ENCODE results near the gene HOXD10. TPM values are rescaled to one million over a fixed set of nuclear protein-coding genes. Genes with fewer than 3 reads are reported as not detected.

HOXD10 gene
- total RNA-seq, 2 donors from 2014 or later, result not detected

- DNase-seq (no peak), ATAC-seq (no peak)
- Mint-ChIP-seq H3K27ac (peak overlapping the region; percentile 88), H3K4me3 (peak overlapping the region; percentile 63), H3K27me3 (peaks cover 88% of the 10 kb centered on the region), H3K36me3 (ENCODE audit: low read depth) (peaks cover 6% of the 10 kb centered on the region), H3K4me1 (peaks cover 8% of the 10 kb centered on the region)
- peaks cover 6% of the 10 kb centered on the region for H3K9me3 ChIP-seq (ENCODE audit: control insufficient read depth, low read length, poor library complexity, severe bottlenecking)
Measured at GRCh38 chr2:176087330-176088047, 29.1 kb upstream of the HOXD10 start.

DNA sequence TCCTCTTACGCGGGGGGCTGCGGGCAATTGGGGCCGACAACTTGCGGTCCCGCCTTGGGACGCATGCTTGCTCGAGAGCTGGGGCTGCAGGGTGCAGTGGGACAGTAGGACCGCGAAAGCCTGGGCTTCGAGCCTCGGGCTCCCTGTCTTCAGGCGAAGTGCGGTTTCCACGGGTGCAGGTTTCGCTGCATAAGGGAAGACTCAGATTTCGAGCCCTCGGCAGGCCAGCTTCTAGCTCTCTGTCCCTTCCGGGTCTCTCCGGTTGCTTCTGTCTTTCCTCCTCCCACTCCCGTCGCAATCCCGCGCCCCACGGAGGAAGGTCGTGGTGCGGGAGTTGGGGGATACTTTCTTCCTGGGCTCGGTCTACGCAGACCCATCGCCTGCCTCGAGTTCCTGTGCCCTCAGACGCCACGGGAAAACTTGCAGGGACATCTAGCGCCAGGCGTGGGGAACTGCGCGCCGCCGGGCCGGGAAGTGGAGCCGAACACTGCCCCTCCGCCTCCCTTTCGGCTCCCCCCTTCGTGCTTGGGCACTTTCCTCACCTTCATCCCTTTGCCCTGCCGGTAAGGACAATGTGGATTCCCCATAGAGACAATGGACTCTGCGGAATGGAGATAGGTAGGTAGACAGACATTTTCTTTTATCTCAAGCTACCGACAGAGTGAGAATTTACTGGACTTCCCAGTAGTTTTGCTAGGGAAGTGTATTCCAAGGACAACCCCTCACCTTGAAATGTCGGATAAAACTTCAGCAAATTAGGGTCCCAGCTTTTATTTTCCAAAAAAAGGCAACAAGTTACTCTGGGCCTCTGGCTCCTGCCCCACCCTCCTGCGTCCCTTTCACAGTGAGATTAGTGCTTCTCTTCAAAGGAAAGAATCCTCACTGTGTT lies 28.3 kb upstream of the HOXD10 start:
- ATAC-seq (no peak), DNase-seq (no peak)
- Mint-ChIP-seq H3K27ac (peak overlapping the region; percentile 57), H3K4me1 (peaks cover 8% of the 10 kb centered on the region), H3K27me3 (peaks cover 84% of the 10 kb centered on the region), H3K36me3 (ENCODE audit: low read depth) (peaks cover 6% of the 10 kb centered on the region), H3K4me3 (peak overlapping the region; percentile 63)
- peaks cover 7% of the 10 kb centered on the region for H3K9me3 ChIP-seq (ENCODE audit: control insufficient read depth, low read length, poor library complexity, severe bottlenecking)

GRCh38 chr2:176088937-176089842 lies 27.4 kb upstream of the HOXD10 start:
- H3K4me3 Mint-ChIP-seq, result no peak overlapping the region
- peaks cover 7% of the 10 kb centered on the region for H3K9me3 ChIP-seq (ENCODE audit: control insufficient read depth, low read length, poor library complexity, severe bottlenecking)
- ATAC-seq (no peak), DNase-seq (no peak)
- H3K4me1 Mint-ChIP-seq, result peaks cover 11% of the 10 kb centered on the region
- peak overlapping the region; percentile 77 for H3K27ac Mint-ChIP-seq
- peaks cover 6% of the 10 kb centered on the region for H3K36me3 Mint-ChIP-seq (ENCODE audit: low read depth)
- peaks cover 85% of the 10 kb centered on the region for H3K27me3 Mint-ChIP-seq

DNA sequence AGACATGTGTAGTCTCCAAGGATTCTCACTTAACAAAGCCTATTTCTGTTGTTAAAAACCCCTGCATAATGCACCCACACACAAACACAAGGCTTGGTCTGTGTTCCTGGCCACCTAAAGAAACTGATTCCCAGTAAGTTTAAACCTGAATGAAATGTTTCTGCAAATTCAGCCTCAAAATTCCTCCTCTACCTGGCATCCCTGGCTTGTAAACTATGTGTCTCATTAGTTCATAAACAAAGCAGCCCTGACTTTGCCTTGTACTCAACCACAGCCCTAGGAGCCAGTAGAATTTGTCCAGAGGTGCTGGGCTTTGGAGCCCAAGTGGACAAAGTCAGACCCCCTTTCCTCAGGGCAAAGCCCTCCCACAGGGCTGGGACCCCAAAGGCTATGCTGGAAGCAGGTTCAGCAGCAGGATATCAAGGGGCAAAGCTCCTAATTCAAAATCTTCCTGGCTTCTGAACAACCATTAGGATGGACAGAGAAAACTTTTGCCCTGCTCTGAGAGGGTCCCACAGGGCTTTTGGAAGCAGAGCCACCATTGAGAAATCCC lies 26.7 kb upstream of the HOXD10 start:
- no peak for ATAC-seq
- peaks cover 85% of the 10 kb centered on the region for H3K27me3 Mint-ChIP-seq
- H3K27ac Mint-ChIP-seq, result peak overlapping the region; percentile 77
- no peak for DNase-seq
- peaks cover 6% of the 10 kb centered on the region for H3K36me3 Mint-ChIP-seq (ENCODE audit: low read depth)
- peaks cover 7% of the 10 kb centered on the region for H3K9me3 ChIP-seq (ENCODE audit: control insufficient read depth, low read length, poor library complexity, severe bottlenecking)
- no peak overlapping the region for H3K4me3 Mint-ChIP-seq
- H3K4me1 Mint-ChIP-seq, result peaks cover 11% of the 10 kb centered on the region

DNA sequence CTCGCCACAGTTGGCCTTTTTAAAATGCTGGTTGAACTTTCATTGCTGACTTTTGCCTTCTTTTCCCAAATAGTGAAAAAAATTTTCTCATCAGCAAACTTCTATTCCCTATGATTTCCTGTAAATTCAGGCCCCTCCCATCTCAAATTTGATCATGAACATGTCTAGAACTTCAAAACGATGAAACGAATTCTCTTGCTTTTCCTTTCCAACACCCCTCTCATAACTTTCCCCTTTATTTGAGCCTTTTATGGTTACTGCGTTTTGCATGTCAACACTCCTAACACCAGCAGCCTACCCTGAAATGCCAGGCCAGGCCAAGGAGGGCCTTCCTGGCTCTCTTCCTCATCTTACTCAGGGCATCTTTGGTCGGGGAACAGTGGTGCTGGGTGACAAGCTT lies 25.7 kb upstream of the HOXD10 start:
- H3K4me1 Mint-ChIP-seq, result peaks cover 11% of the 10 kb centered on the region
- no peak for DNase-seq
- peaks cover 87% of the 10 kb centered on the region for H3K27me3 Mint-ChIP-seq
- no peak overlapping the region for H3K4me3 Mint-ChIP-seq
- no peak for ATAC-seq
- H3K36me3 Mint-ChIP-seq (ENCODE audit: low read depth), result peaks cover 6% of the 10 kb centered on the region
- H3K9me3 ChIP-seq (ENCODE audit: control insufficient read depth, low read length, poor library complexity, severe bottlenecking), result peaks cover 7% of the 10 kb centered on the region
- no peak overlapping the region for H3K27ac Mint-ChIP-seq

GRCh38 chr2:176091329-176092258 lies 25.0 kb upstream of the HOXD10 start:
- peaks cover 85% of the 10 kb centered on the region for H3K27me3 Mint-ChIP-seq
- peak overlapping the region; percentile 66 for H3K27ac Mint-ChIP-seq
- peak overlapping the region; percentile 59 for H3K4me3 Mint-ChIP-seq
- H3K36me3 Mint-ChIP-seq (ENCODE audit: low read depth), result peaks cover 6% of the 10 kb centered on the region
- DNase-seq, result no peak
- peaks cover 7% of the 10 kb centered on the region for H3K9me3 ChIP-seq (ENCODE audit: control insufficient read depth, low read length, poor library complexity, severe bottlenecking)
- no peak for ATAC-seq
- H3K4me1 Mint-ChIP-seq, result peaks cover 11% of the 10 kb centered on the region

DNA sequence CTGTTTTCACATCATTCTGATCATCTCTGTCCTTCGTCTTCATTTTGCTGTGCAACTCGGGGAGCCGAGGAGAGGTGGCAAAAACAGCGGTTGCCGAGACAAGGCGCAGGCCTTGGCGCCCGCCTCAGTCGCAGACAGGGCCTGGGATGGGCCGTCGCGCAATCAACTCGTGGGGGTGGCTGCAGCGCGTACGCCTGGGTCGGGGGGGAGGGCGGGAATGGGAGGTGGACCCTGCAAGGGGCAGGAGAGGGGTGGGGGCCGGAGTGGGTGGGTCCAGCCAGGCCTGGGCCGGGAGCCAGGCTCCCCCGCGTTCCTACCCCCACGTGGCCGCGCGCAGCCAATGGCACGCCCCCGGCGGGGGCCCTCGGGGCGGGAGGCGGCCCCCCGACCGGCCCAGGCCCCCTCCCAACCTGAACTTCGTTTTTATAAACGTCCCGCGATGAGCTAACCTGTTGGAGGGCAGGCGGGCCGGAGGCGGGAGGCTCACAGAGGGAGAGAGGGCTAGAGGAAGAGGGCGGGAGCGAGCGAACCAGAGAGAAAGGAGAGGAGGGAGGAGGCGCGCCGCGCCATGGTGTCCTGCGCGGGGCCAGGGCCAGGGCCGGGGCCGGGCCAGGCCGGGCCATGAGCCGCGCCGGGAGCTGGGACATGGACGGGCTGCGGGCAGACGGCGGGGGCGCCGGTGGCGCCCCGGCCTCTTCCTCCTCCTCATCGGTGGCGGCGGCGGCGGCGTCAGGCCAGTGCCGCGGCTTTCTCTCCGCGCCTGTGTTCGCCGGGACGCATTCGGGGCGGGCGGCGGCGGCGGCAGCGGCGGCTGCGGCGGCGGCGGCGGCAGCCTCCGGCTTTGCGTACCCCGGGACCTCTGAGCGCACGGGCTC lies 24.1 kb upstream of the HOXD10 start, which contains the start of gene HOXD13:
Gene HOXD13 (plus strand): TSS at position 452 of the 875 bp plus-strand sequence. CDS start 170 bp downstream, at position 622.
- H3K9me3 ChIP-seq (ENCODE audit: control insufficient read depth, low read length, poor library complexity, severe bottlenecking), result peaks cover 7% of the 10 kb centered on the region
- H3K4me3 Mint-ChIP-seq, result peak within 1 kb of the TSS; percentile 71
- DNase-seq, result no peak
- H3K36me3 Mint-ChIP-seq (ENCODE audit: low read depth), result peaks cover 3% of the 10 kb centered on the region
- peaks cover 18% of the 10 kb centered on the region for H3K4me1 Mint-ChIP-seq
- peaks cover 85% of the 10 kb centered on the region for H3K27me3 Mint-ChIP-seq
- no peak for ATAC-seq
- H3K27ac Mint-ChIP-seq, result peak within 1 kb of the TSS; percentile 66

DNA sequence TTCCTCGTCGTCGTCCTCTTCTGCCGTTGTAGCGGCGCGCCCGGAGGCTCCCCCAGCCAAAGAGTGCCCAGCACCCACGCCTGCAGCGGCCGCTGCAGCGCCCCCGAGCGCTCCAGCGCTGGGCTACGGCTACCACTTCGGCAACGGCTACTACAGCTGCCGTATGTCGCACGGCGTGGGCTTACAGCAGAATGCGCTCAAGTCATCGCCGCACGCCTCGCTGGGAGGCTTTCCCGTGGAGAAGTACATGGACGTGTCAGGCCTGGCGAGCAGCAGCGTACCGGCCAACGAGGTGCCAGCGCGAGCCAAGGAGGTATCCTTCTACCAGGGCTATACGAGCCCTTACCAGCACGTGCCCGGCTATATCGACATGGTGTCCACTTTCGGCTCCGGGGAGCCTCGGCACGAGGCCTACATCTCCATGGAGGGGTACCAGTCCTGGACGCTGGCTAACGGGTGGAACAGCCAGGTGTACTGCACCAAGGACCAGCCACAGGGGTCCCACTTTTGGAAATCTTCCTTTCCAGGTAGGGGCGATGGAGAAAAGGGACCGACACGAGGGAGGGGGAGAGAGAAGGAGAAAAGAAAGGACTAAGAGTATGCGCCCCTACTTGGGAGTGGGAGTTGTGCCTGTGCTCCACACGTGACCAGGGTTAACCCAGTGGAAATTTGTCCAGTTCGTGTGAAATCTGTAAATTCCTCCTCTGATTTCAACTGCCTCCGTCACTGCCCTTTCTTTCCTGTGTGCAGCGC lies 23.3 kb upstream of the HOXD10 start:
- Mint-ChIP-seq H3K27me3 (peaks cover 85% of the 10 kb centered on the region), H3K4me3 (peak overlapping the region; percentile 71), H3K27ac (peak overlapping the region; percentile 49), H3K4me1 (peaks cover 20% of the 10 kb centered on the region), H3K36me3 (ENCODE audit: low read depth) (peaks cover 5% of the 10 kb centered on the region)
- no peak for ATAC-seq
- DNase-seq, result no peak
- H3K9me3 ChIP-seq (ENCODE audit: control insufficient read depth, low read length, poor library complexity, severe bottlenecking), result peaks cover 7% of the 10 kb centered on the region

GRCh38 chr2:176093898-176094249 lies 22.7 kb upstream of the HOXD10 start:
- H3K36me3 Mint-ChIP-seq (ENCODE audit: low read depth), result peaks cover 5% of the 10 kb centered on the region
- peaks cover 7% of the 10 kb centered on the region for H3K9me3 ChIP-seq (ENCODE audit: control insufficient read depth, low read length, poor library complexity, severe bottlenecking)
- peaks cover 85% of the 10 kb centered on the region for H3K27me3 Mint-ChIP-seq
- peak overlapping the region; percentile 8 for H3K4me3 Mint-ChIP-seq
- ATAC-seq (no peak), DNase-seq (no peak)
- H3K4me1 Mint-ChIP-seq, result peaks cover 19% of the 10 kb centered on the region
- peak overlapping the region; percentile 49 for H3K27ac Mint-ChIP-seq

GRCh38 chr2:176094349-176094748 lies 22.2 kb upstream of the HOXD10 start:
- ATAC-seq (no peak), DNase-seq (no peak)
- H3K9me3 ChIP-seq (ENCODE audit: control insufficient read depth, low read length, poor library complexity, severe bottlenecking), result peaks cover 7% of the 10 kb centered on the region
- H3K27ac Mint-ChIP-seq, result peak overlapping the region; percentile 49
- peak overlapping the region; percentile 19 for H3K4me3 Mint-ChIP-seq
- H3K4me1 Mint-ChIP-seq, result peaks cover 19% of the 10 kb centered on the region
- peaks cover 85% of the 10 kb centered on the region for H3K27me3 Mint-ChIP-seq
- H3K36me3 Mint-ChIP-seq (ENCODE audit: low read depth), result peaks cover 5% of the 10 kb centered on the region
